IPS-18a (cell line): ENCODE measurements around the gene HOXA13.

Source experiments
- H3K27ac ChIP-seq: one replicate; pipeline ENCODE4 v1.5.1; 2013; ENCODE audit warnings: low read length
- H3K27me3 ChIP-seq: one replicate; pipeline ENCODE4 v1.6.1; 2013; ENCODE audit warnings: mild to moderate bottlenecking, low read length; ENCODE audit not compliant: control insufficient read depth, insufficient read depth
- H3K36me3 ChIP-seq: one replicate; pipeline ENCODE4 v1.6.1; 2013; ENCODE audit warnings: low read depth, low read length; ENCODE audit not compliant: control insufficient read depth
- H3K4me1 ChIP-seq: one replicate; pipeline ENCODE4 v1.6.1; 2013; ENCODE audit warnings: low read depth, low read length; ENCODE audit not compliant: control insufficient read depth
- H3K4me3 ChIP-seq: one replicate; pipeline ENCODE4 v1.5.1; 2013; ENCODE audit warnings: low read length
- H3K9ac ChIP-seq: one replicate; pipeline ENCODE4 v1.6.1; 2013; ENCODE audit warnings: mild to moderate bottlenecking, low read length, moderate library complexity
- H3K9me3 ChIP-seq: one replicate; pipeline ENCODE4 v1.6.1; 2013; ENCODE audit warnings: low read depth, low read length; ENCODE audit not compliant: control insufficient read depth

The HOXA13 gene

DNA sequence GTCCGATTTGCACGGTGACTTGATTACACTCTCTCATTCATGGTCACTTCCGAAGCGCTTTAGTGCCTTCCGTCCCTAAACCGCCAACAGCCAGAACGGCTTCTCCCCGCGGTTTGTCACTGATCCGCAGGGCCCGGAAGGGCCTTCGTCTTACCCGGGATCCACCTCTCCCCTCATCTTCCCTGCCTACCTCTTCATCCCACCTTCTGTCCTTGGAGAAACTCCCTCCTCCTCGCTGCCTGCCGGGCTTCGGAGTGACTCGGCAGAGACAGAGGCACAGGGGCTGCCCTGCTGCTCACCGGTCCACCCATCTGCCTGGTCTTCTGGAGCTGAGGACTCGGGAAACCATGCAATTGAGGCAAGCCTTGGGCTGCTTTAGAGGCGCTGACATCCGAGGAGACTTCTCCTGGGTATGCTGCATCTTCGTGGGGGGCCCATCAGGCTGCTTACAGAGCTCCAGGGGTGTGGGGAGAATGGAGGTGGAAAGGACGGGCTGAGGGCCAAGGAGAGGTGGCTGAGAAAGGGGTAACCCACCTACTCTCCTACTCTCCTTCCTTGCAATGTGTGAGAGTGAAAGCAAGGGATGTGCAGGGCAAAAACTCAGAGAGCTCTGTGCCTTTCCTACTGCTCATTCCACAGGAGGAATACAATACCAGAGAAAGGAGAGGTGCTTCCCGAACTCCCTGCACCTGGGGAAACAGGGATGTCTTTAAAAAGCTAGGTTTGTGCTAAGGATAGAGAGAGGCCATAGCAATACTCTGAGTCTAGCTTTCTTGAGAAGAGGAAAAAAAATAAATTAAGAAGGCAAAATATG is 13.8 kb downstream of the HOXA13 start:
- H3K27me3 ChIP-seq, result peaks cover 100% of the 10 kb centered on the region
- no peak overlapping the region for H3K9ac ChIP-seq
- peaks cover 9% of the 10 kb centered on the region for H3K4me1 ChIP-seq
- H3K27ac ChIP-seq, result no peak overlapping the region
- H3K36me3 ChIP-seq, result no peaks in the 10 kb centered on the region
- H3K4me3 ChIP-seq, result no peak overlapping the region
- H3K9me3 ChIP-seq, result peaks cover 9% of the 10 kb centered on the region

- Histone ChIP-seq H3K9me3 (peaks cover 3% of the 10 kb centered on the region), H3K27me3 (peaks cover 100% of the 10 kb centered on the region), H3K27ac (no peak within 1 kb of the TSS), H3K36me3 (no peaks in the 10 kb centered on the region), H3K4me3 (peak within 1 kb of the TSS; percentile 2), H3K9ac (no peak within 1 kb of the TSS), H3K4me1 (peaks cover 9% of the 10 kb centered on the region)
Measured at GRCh38 chr7:27185013-27185853, 14.7 kb downstream of the HOXA13 start, which contains the start of gene HOXA11. TSS of gene HOXA11 (minus strand) at chr7:27185232. CDS start at chr7:27185144, 88 bp downstream.

DNA sequence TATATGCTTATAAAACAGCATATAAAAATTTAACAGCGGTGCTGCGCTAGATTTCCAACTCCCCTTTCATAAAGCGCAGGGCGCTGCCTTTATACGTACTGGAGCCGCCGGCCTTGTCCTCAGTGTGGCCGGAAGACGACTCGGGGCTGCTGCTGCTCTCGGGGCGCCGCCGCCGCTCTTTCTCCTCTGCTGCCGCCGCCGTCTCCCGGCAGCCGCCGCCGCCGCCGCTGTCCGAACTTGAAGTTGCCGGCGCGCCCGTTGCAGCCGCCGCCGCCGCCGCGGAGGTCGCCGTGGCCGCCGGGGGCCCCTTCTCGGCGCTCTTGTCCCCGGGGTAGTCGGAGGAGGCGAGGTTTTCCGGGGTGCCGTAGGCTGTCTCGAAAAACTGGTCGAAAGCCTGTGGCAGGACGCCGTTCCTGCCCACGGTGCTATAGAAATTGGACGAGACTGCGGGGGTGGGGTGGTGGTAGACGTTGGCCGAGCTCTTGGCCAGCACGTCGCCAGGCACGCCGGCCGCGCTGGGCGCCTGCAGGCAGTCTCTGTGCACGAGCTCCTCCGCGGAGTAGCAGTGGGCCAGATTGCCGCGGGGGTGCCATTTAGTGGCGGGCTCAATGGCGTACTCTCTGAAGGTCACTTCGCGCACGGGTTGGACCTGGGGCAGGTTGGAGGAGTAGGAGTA is 15.4 kb downstream of the HOXA13 start:
- no peak overlapping the region for H3K4me3 ChIP-seq
- peaks cover 100% of the 10 kb centered on the region for H3K27me3 ChIP-seq
- peaks cover 9% of the 10 kb centered on the region for H3K4me1 ChIP-seq
- H3K36me3 ChIP-seq, result no peaks in the 10 kb centered on the region
- no peak overlapping the region for H3K9ac ChIP-seq
- H3K9me3 ChIP-seq, result no peaks in the 10 kb centered on the region
- H3K27ac ChIP-seq, result no peak overlapping the region

DNA sequence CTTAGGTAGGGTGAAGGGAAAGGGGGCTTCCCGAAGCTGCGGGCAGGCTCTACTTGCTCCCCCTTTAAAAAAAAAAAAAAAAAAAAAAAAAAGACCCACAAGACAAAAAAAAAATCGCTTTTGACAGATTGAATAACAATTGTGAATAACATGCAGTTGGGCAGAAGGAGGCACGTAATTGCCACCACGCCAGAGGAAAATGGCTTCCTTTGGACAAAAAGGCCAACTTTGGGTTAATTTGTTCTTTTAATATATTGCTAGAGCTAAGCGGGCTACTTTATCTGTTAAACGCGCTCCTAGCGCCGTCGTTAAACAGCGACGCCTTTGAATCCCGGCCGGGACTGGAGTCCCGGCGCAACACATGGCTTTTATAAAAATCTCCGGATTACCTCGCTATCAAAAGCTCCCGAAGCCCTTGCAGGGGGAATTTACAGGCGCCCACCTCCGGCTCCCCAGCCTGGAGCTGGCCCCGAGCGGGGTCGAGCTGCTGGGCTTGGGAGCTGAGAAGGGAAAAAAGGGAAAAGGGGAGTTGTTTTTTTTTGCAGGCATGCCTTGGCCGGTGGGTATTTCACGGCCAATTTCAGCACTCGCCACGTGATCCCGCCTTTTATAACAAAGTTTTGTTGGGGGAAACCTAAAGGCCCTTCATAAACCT is 16.1 kb downstream of the HOXA13 start:
- H3K27ac ChIP-seq, result no peak overlapping the region
- no peaks in the 10 kb centered on the region for H3K36me3 ChIP-seq
- peaks cover 100% of the 10 kb centered on the region for H3K27me3 ChIP-seq
- H3K9ac ChIP-seq, result no peak overlapping the region
- no peak overlapping the region for H3K4me3 ChIP-seq
- no peaks in the 10 kb centered on the region for H3K9me3 ChIP-seq
- H3K4me1 ChIP-seq, result peaks cover 9% of the 10 kb centered on the region

GRCh38 chr7:27182861-27183681 is 16.8 kb downstream of the HOXA13 start:
- Histone ChIP-seq H3K27ac (no peak overlapping the region), H3K4me3 (no peak overlapping the region), H3K9me3 (no peaks in the 10 kb centered on the region), H3K9ac (no peak overlapping the region), H3K4me1 (peaks cover 3% of the 10 kb centered on the region), H3K27me3 (peaks cover 100% of the 10 kb centered on the region), H3K36me3 (no peaks in the 10 kb centered on the region)

DNA sequence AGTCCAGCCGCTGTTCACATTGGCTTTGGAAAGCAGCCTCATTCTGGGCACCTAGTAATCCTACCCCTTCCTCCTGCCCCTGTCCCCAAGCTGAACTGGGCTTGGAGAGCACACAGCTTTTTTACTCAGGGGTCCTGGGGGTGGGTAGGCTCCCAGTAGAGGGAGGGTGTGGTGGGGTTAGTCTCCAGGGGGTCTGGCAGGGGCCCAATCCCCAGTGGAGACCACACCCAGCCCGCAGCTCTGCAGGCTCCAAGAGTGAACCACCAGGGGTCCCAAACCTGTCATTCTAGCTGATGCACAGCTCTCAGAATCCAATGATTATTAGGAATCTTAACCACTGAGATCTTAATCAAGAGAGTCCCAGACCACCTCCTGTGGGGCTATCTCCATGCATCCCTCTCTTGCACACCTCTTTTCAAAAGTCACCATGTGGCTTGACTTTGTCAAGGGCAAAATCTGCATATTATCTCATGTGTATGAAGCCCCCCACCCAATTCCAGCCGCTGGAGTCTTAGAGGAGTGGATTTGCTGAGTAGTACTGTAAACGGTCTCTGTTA is 17.5 kb downstream of the HOXA13 start:
- H3K9me3 ChIP-seq, result no peaks in the 10 kb centered on the region
- no peak overlapping the region for H3K27ac ChIP-seq
- H3K4me1 ChIP-seq, result no peaks in the 10 kb centered on the region
- H3K36me3 ChIP-seq, result no peaks in the 10 kb centered on the region
- no peak overlapping the region for H3K4me3 ChIP-seq
- H3K9ac ChIP-seq, result no peak overlapping the region
- H3K27me3 ChIP-seq, result peaks cover 100% of the 10 kb centered on the region

GRCh38 chr7:27181795-27182275 is 18.1 kb downstream of the HOXA13 start:
- Histone ChIP-seq H3K9ac (no peak overlapping the region), H3K36me3 (no peaks in the 10 kb centered on the region), H3K27ac (no peak overlapping the region), H3K4me3 (no peak overlapping the region), H3K4me1 (no peaks in the 10 kb centered on the region), H3K9me3 (no peaks in the 10 kb centered on the region), H3K27me3 (peaks cover 100% of the 10 kb centered on the region)

DNA sequence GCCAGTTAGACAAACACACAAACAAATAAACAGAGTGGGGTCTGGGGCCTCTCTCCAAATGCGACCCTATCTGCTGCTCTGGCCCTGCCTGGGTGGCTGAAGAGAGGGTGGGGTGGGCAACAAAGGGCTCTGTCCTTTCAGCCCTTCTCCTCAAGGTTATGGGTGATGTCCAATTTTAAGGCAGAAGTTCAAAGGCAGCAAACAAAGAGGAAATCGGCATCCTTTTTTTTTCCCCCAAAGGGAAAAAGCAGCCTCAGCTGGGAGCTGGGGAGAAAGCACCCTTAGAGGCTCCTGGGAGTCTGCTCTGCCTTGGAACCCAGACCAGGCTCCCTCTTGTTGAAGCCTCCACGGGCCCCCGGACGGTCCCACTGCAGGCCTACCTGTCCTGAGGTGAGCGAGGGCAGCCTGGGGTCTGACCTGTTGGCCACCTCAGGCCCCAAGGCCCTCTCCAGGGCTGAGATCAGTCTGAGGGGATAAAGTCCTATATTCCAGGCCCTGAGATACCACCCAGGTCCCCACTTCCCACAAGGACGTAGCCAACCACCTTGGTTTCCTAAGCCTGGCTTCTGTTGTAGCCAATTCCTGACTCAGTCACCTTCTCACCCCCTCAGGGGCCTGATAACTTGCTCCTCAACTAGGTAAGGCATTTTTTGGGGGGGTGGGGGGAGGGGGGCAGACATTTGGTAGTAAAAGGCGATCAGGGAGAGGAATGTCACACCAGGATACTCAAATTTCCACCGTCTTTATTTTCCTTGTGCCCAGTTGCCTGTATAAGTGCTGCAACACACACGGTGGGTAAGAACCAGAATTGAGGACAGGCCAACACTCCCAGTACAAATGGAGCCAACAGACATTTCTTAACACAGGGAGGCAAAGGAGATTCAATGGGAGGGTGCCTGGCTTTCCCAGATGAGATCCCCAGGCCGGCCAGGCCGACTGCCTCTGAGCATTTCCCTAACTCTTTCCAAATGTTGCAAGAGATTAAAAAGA is 19.2 kb downstream of the HOXA13 start:
- H3K4me1 ChIP-seq, result no peaks in the 10 kb centered on the region
- H3K9ac ChIP-seq, result no peak overlapping the region
- H3K27ac ChIP-seq, result no peak overlapping the region

GRCh38 chr7:27179503-27180430 is 20.1 kb downstream of the HOXA13 start:
- Histone ChIP-seq H3K9ac (no peak overlapping the region), H3K27me3 (peaks cover 100% of the 10 kb centered on the region), H3K27ac (no peak overlapping the region), H3K4me3 (no peak overlapping the region), H3K9me3 (no peaks in the 10 kb centered on the region), H3K36me3 (no peaks in the 10 kb centered on the region), H3K4me1 (no peaks in the 10 kb centered on the region)

More for the DNA sequence above, 19.2 kb downstream of the HOXA13 start:
- Histone ChIP-seq H3K27me3 (peaks cover 100% of the 10 kb centered on the region), H3K9me3 (no peaks in the 10 kb centered on the region), H3K4me3 (no peak overlapping the region), H3K36me3 (no peaks in the 10 kb centered on the region)
